Osteocyte (in vitro differentiated cells): Measurements from ENCODE around the gene CALCOCO1. TPM values are rescaled to one million over a fixed set of nuclear protein-coding genes. Genes with fewer than 3 reads are reported as not detected.
A peak's percentile ranks its signal among the peaks of the same experiment; 100 is the strongest.

ENCODE experiments used
- DNase-seq: peaks from one replicate; pipeline ENCODE4 v3.0.0; 2021; ENCODE audit warnings: mixed read lengths; ENCODE audit not compliant: unreplicated experiment; ENCODE audit errors: extremely low spot score
- H3K27ac Mint-ChIP-seq: one replicate; pipeline ENCODE4 v1.8.0; 2021; ENCODE audit warnings: mild to moderate bottlenecking, mixed read lengths; ENCODE audit not compliant: unreplicated experiment
- H3K27me3 Mint-ChIP-seq: one replicate; pipeline ENCODE4 v1.8.0; 2021; ENCODE audit warnings: mixed read lengths; ENCODE audit not compliant: unreplicated experiment
- H3K36me3 Mint-ChIP-seq: one replicate; pipeline ENCODE4 v1.8.0; 2021; ENCODE audit warnings: mixed read lengths; ENCODE audit not compliant: unreplicated experiment
- H3K4me1 Mint-ChIP-seq: one replicate; pipeline ENCODE4 v1.8.0; 2021; ENCODE audit warnings: mixed read lengths; ENCODE audit not compliant: unreplicated experiment
- H3K4me3 Mint-ChIP-seq: one replicate; pipeline ENCODE4 v1.8.0; 2021; ENCODE audit warnings: mild to moderate bottlenecking, moderate library complexity, mixed read lengths; ENCODE audit not compliant: unreplicated experiment
- H3K9me3 Mint-ChIP-seq: one replicate; pipeline ENCODE4 v1.8.0; 2021; ENCODE audit warnings: mixed read lengths; ENCODE audit not compliant: unreplicated experiment
- total RNA-seq: library from RNA; stranded (reverse); gene quantifications from 2 replicates; pipeline ENCODE4 v1.2.1, GENCODE V29; 2021
- TF ChIP-seq, protein P1 (sequence below): fragments of 200-600 bp; sonication (generic); IDR thresholded peaks from 2 replicates; pipeline ENCODE4 v1.5.0; 2021; ENCODE audit warnings: antibody characterized with exemption, mild to moderate bottlenecking, moderate library complexity

The CALCOCO1 gene
- total RNA-seq, 1 donor from 2014 or later, result 198 TPM

DNA sequence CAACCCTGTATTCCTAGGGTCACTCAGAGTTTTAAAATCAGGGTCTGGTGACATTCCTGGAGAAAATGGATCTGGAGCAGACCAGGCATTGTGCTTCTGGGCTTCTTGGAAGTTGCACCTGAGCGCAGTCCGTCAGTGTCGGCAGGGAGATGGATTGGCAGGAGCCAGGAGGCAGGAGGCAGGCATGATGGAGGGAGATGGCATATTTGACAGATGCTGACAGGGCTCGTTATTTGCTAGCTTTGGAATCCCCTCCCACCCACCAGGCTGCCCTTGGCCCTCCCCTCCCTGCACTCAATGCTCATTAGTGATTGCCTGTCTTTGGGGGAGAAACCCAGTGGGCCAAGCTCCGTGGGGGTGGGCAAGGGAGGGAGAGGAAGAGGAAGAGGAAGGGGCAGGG, 19.8 kb upstream of the CALCOCO1 start:
- TF ChIP-seq, protein P1, sequence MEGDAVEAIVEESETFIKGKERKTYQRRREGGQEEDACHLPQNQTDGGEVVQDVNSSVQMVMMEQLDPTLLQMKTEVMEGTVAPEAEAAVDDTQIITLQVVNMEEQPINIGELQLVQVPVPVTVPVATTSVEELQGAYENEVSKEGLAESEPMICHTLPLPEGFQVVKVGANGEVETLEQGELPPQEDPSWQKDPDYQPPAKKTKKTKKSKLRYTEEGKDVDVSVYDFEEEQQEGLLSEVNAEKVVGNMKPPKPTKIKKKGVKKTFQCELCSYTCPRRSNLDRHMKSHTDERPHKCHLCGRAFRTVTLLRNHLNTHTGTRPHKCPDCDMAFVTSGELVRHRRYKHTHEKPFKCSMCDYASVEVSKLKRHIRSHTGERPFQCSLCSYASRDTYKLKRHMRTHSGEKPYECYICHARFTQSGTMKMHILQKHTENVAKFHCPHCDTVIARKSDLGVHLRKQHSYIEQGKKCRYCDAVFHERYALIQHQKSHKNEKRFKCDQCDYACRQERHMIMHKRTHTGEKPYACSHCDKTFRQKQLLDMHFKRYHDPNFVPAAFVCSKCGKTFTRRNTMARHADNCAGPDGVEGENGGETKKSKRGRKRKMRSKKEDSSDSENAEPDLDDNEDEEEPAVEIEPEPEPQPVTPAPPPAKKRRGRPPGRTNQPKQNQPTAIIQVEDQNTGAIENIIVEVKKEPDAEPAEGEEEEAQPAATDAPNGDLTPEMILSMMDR, result no peak
- Mint-ChIP-seq H3K4me3 (no peak overlapping the region), H3K27me3 (peaks cover 23% of the 10 kb centered on the region), H3K9me3 (no peaks in the 10 kb centered on the region), H3K27ac (no peak overlapping the region), H3K4me1 (peaks cover 9% of the 10 kb centered on the region), H3K36me3 (no peaks in the 10 kb centered on the region)
- no peak for DNase-seq

DNA sequence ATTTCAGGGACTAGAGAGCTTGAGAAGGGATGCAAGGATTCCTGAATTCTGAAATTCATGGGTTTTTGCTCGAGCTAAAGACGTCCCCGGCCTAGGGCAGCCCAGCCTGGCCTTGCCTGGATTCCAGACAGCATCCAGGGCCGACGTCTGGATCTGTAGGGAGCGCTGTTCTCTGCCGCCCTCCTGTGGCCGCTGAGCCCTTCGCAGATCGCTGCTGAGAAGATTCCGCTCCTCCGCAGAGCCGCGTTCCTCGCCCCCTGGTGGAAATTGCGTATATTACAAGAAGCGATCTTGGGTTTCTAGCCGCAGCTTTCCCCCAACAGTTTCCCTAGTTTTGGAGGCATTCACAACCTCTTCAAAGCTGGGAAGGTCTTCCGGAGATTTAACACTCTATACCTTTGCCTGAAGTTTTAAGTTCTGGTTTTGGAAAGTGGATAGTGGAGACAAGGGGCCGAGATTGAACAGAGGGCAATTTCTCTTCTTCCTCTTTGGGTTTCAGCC, 19.4 kb upstream of the CALCOCO1 start:
- Mint-ChIP-seq H3K4me3 (no peak overlapping the region), H3K27me3 (peaks cover 24% of the 10 kb centered on the region)
- TF ChIP-seq, protein P1, result peak; percentile 100

DNA sequence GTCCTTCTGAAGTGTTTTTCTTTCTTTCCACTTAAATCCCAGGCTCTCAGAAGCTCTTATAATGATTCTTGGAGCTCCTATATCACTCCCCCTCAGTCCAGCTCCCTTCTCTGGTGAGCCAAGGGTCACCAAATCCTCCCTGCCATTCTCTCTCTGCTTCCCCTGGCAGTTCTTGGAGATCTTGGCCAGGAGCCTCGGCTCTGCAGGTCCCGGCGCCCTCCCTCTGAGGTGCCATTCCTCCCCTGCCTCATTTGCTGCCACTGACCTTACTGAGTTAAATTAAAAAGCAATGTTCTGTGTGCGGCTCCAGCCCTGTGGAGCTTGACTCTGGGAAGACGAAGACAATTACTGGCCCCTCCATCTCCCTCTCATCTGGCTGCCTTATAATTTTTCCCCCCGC, 17.5 kb upstream of the CALCOCO1 start:
- Mint-ChIP-seq H3K36me3 (no peaks in the 10 kb centered on the region), H3K27ac (no peak overlapping the region), H3K4me1 (peaks cover 2% of the 10 kb centered on the region), H3K27me3 (peaks cover 24% of the 10 kb centered on the region), H3K4me3 (no peak overlapping the region), H3K9me3 (no peaks in the 10 kb centered on the region)
- TF ChIP-seq, protein P1, result no peak
- no peak for DNase-seq

More for the DNA sequence above, 19.4 kb upstream of the CALCOCO1 start:
- Mint-ChIP-seq H3K27ac (no peak overlapping the region), H3K36me3 (no peaks in the 10 kb centered on the region), H3K4me1 (peaks cover 7% of the 10 kb centered on the region), H3K9me3 (no peaks in the 10 kb centered on the region)
- peak; percentile 97 for DNase-seq

DNA sequence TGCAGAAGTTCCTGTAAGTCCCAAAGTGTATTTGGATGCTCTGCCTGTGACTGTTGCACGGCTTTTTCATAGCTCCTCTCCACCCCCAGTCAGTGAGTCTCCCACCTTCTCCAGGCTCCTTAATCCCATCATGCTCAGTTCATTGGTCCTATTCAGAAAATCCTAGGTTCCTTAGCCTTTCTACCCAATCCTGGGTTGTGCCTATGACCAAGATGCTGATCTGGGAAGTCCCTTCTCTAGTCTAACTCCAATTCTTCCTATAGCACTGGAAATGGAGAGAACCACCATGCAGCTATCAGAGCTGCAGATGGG, 16.8 kb upstream of the CALCOCO1 start:
- Mint-ChIP-seq H3K36me3 (no peaks in the 10 kb centered on the region), H3K4me3 (no peak overlapping the region), H3K27ac (no peak overlapping the region), H3K4me1 (peaks cover 5% of the 10 kb centered on the region), H3K9me3 (no peaks in the 10 kb centered on the region), H3K27me3 (peaks cover 31% of the 10 kb centered on the region)
- TF ChIP-seq, protein P1, result no peak
- DNase-seq, result no peak

- Mint-ChIP-seq H3K27ac (no peak overlapping the region), H3K4me3 (no peak overlapping the region), H3K27me3 (peaks cover 36% of the 10 kb centered on the region), H3K36me3 (no peaks in the 10 kb centered on the region), H3K9me3 (no peaks in the 10 kb centered on the region), H3K4me1 (peaks cover 11% of the 10 kb centered on the region)
- DNase-seq, result no peak
- TF ChIP-seq, protein P1, result peak; percentile 89
These were observed 16.2 kb upstream of the CALCOCO1 start for GRCh38 chr12:53743266-53744129.
